HepG2 (cell line): ENCODE data around the gene ABI3BP. TPM values are rescaled to one million over a fixed set of nuclear protein-coding genes. Genes with fewer than 3 reads are reported as not detected.

ENCODE experiments used
- ATAC-seq: fragments of 200-7000 bp; cut with Tn5 transposase; 3 replicates; pipeline ENCODE4 v1.9.1; 2020; ENCODE audit warnings: mild to moderate bottlenecking, moderate library complexity
- BruUV-seq: library from RNA; stranded (reverse); fragments of 400-500 nt; replicated peaks from 2 replicates; lab custom pipeline; 2021; lab: Mats Ljungman, UMichigan
- CTCF ChIA-PET: fragments of 300-600 bp; formaldehyde crosslinking; extraction: SDS; loops from one replicate; lab custom pipeline; 2021; ENCODE audit warnings: low total read pairs, inconsistent platforms, low intra/inter-chr PET ratio; lab: Yijun Ruan, JAX
- POLR2A ChIA-PET: fragments of 350-600 bp; sonication (Branson Sonifier 250); formaldehyde crosslinking; loops from one replicate; lab custom pipeline; 2020; ENCODE audit warnings: antibody characterized with exemption, inconsistent platforms; lab: Yijun Ruan, JAX
- DNase-seq: peaks from one replicate; pipeline ENCODE4 v3.0.0-alpha.2; 2015; ENCODE audit warnings: low spot score
- FAIRE-seq: peaks from 3 replicates; lab custom pipeline; 2011; peaks lifted over from hg19 to GRCh38; lab: Jason Lieb, UNC
- H2AFZ ChIP-seq: one replicate; pipeline ENCODE4 v1.6.1; 2011; ENCODE audit warnings: low read length, inconsistent platforms
- H3K27ac ChIP-seq: fragments of 300-600 bp; 3 replicates; pipeline ENCODE4 v1.8.0; 2011; ENCODE audit warnings: mixed run types, mild to moderate bottlenecking, mixed read lengths, low read length, inconsistent platforms; ENCODE audit not compliant: insufficient read depth; ENCODE audit errors: extremely low read length
- H3K27me3 ChIP-seq, 2 experiments: fragments of 200-600 bp in 1 of 2; 2 replicates in 1 of 2; 3 replicates in 1 of 2; pipeline versions ENCODE4 v1.6.0 to v1.8.0; 2011; ENCODE audit warnings: low read length in 2 of 2, mild to moderate bottlenecking in 2 of 2, moderate library complexity in 2 of 2, inconsistent platforms in 1 of 2; ENCODE audit not compliant: insufficient read depth in 2 of 2, control insufficient read depth in 1 of 2
- H3K36me3 ChIP-seq, 2 experiments: fragments of 200-600 bp in 1 of 2; replicated peaks in 1 of 2; 2 replicates in 1 of 2; 3 replicates in 1 of 2; pipeline versions ENCODE4 v1.5.1 to v1.8.0; 2011; ENCODE audit warnings: low read length in 2 of 2, inconsistent platforms in 1 of 2; ENCODE audit not compliant: insufficient read depth in 2 of 2, control insufficient read depth in 1 of 2
- H3K4me1 ChIP-seq: 2 replicates; pipeline ENCODE4 v1.5.1; 2012; ENCODE audit warnings: low read length, inconsistent platforms; ENCODE audit not compliant: insufficient read depth
- H3K4me2 ChIP-seq: 2 replicates; pipeline ENCODE4 v1.6.0; 2011; ENCODE audit warnings: low read depth, low read length, inconsistent platforms
- H3K4me3 ChIP-seq, 3 experiments: fragments of 200-600 bp in 1 of 3; sonication (generic), shearing (Covaris generic) in 1 of 3; replicated peaks in 1 of 3; 2 replicates each; pipeline ENCODE4 v1.5.1; 2011 to 2016; ENCODE audit warnings: low read length in 3 of 3, inconsistent platforms in 2 of 3, low read depth in 2 of 3, mild to moderate bottlenecking in 2 of 3, control low read depth in 1 of 3, mixed read lengths in 1 of 3; ENCODE audit not compliant: insufficient read depth in 1 of 3
- H3K79me2 ChIP-seq: one replicate; pipeline ENCODE4 v1.6.1; 2011; ENCODE audit warnings: low read length, inconsistent platforms; ENCODE audit not compliant: insufficient read depth
- H3K9ac ChIP-seq: 2 replicates; pipeline ENCODE4 v1.6.0; 2011; ENCODE audit warnings: mild to moderate bottlenecking, low read depth, low read length, inconsistent platforms; ENCODE audit not compliant: insufficient read depth
- H3K9me3 ChIP-seq: 2 replicates; pipeline ENCODE4 v1.5.1; 2012; ENCODE audit warnings: mild to moderate bottlenecking, low read length
- H4K20me1 ChIP-seq: 2 replicates; pipeline ENCODE4 v1.6.0; 2011; ENCODE audit warnings: inconsistent platforms, mild to moderate bottlenecking, low read length, moderate library complexity; ENCODE audit not compliant: insufficient read depth
- AHR ChIP-seq: IDR thresholded peaks from 2 replicates; pipeline ENCODE4 v1.6.1; 2018; ENCODE audit warnings: missing genetic modification reagents, missing compliant biosample characterization
- CC2D1A ChIP-seq: sonication (generic); formaldehyde crosslinking; IDR thresholded peaks from 2 replicates; pipeline ENCODE4 v1.8.1; 2023; ENCODE audit warnings: mild to moderate bottlenecking, missing genetic modification reagents
- CENPBD1 ChIP-seq: sonication (generic); formaldehyde crosslinking; IDR thresholded peaks from 2 replicates; pipeline ENCODE4 v1.8.0; 2022; ENCODE audit warnings: missing genetic modification reagents, low read depth, mild to moderate bottlenecking, borderline replicate concordance
- E2F5 ChIP-seq: sonication (generic); formaldehyde crosslinking; conservative IDR thresholded peaks from 2 replicates; pipeline ENCODE4 v1.4.0; 2020; ENCODE audit warnings: missing genetic modification reagents
- FOXJ3 ChIP-seq: sonication (generic); formaldehyde crosslinking; IDR thresholded peaks from 2 replicates; pipeline ENCODE4 v1.4.0; 2020; ENCODE audit warnings: missing genetic modification reagents, mild to moderate bottlenecking, borderline replicate concordance
- KAT2B ChIP-seq: fragments of 150-350 bp; IDR thresholded peaks from 2 replicates; pipeline ENCODE4 v1.6.1; 2014; ENCODE audit warnings: low read depth, low read length, borderline replicate concordance
- MXD4 ChIP-seq: IDR thresholded peaks from 2 replicates; pipeline ENCODE4 v1.6.1; 2016; ENCODE audit warnings: mild to moderate bottlenecking, missing biosample characterization, missing genetic modification reagents
- NR2F2 ChIP-seq: IDR thresholded peaks from 2 replicates; pipeline ENCODE4 v1.6.1; 2012; ENCODE audit warnings: low read depth, inconsistent platforms, borderline replicate concordance
- SMAD9 ChIP-seq: sonication (generic); formaldehyde crosslinking; IDR thresholded peaks from 2 replicates; pipeline ENCODE4 v1.5.1; 2020; ENCODE audit warnings: mild to moderate bottlenecking, missing genetic modification reagents
- TCF12 ChIP-seq, 2 experiments: fragments of 450-650 bp in 1 of 2; sonication (generic) in 1 of 2; formaldehyde crosslinking in 1 of 2; IDR thresholded peaks; 2 replicates each; pipeline versions ENCODE4 v1.6.1 to v1.8.0; 2017 to 2022; ENCODE audit warnings: antibody characterized with exemption in 1 of 2, mild to moderate bottlenecking in 1 of 2, missing genetic modification reagents in 1 of 2, moderate library complexity in 1 of 2
- YEATS4 ChIP-seq: sonication (generic); formaldehyde crosslinking; IDR thresholded peaks from 2 replicates; pipeline ENCODE4 v1.4.0; 2020; ENCODE audit warnings: missing genetic modification reagents, borderline replicate concordance
- ZNF232 ChIP-seq: sonication (generic); formaldehyde crosslinking; IDR thresholded peaks from 2 replicates; pipeline ENCODE4 v1.4.0; 2020; ENCODE audit warnings: missing genetic modification reagents, borderline replicate concordance
- ZNF337 ChIP-seq: sonication (generic); formaldehyde crosslinking; IDR thresholded peaks from 2 replicates; pipeline ENCODE4 v1.5.1; 2020; ENCODE audit warnings: missing genetic modification reagents, low read depth, mild to moderate bottlenecking, borderline replicate concordance
- ZNF543 ChIP-seq: sonication (generic); formaldehyde crosslinking; IDR thresholded peaks from 2 replicates; pipeline ENCODE4 v1.4.0; 2020; ENCODE audit warnings: mild to moderate bottlenecking, missing genetic modification reagents
- ZNF547 ChIP-seq: sonication (generic); formaldehyde crosslinking; IDR thresholded peaks from 2 replicates; pipeline ENCODE4 v1.5.1; 2020; ENCODE audit warnings: mild to moderate bottlenecking, missing genetic modification reagents
- ZNF652 ChIP-seq: IDR thresholded peaks from 2 replicates; pipeline ENCODE4 v1.6.1; 2016; ENCODE audit warnings: low read depth, borderline replicate concordance
- ZNF746 ChIP-seq: sonication (generic); formaldehyde crosslinking; IDR thresholded peaks from 2 replicates; pipeline ENCODE4 v1.8.0; 2022; ENCODE audit warnings: mild to moderate bottlenecking, missing genetic modification reagents
- WGBS: methylation state at CpG from one replicate; pipeline ENCODE4 v1.1.6; 2017; ENCODE audit warnings: low lambda C conversion rate; 5-methylcytosine and 5-hydroxymethylcytosine counted together
- in situ Hi-C: cut with HindIII; loops from 2 replicates; pipeline ENCODE4 v1.10.0; 2017; ENCODE audit warnings: low pct_unique_long_range_greater_than_20kb; ENCODE audit not compliant: extremely low pct_ligation_motif_present
- intact Hi-C: fragments of 100-400 bp; cut with micrococcal nuclease; formaldehyde crosslinking; loops from one replicate; pipeline ENCODE4 v1.10.0; 2022; ENCODE audit not compliant: unreplicated experiment
- polyA plus RNA-seq, 8 experiments: library from polyadenylated mRNA; depleted of rRNA in 3 of 8; stranded (reverse) in 7 of 8; unstranded in 1 of 8; fragments of >200 nt; fragmentation: Illumina TruSeq in 4 of 8; extraction: Trizol in 4 of 8; gene quantifications; 2 replicates each; pipeline versions ENCODE4 v1.2.1 to v1.2.3, GENCODE V29; 2011 to 2016; ENCODE audit warnings: low read depth in 4 of 8, missing spikeins in 1 of 8, mixed read lengths in 1 of 8; ENCODE audit not compliant: insufficient read depth in 1 of 8
- total RNA-seq, 5 experiments: library from RNA; depleted of rRNA; stranded (reverse); fragments of >200 nt; fragmentation: Illumina TruSeq; extraction: Trizol; gene quantifications; 2 replicates each; pipeline ENCODE4 v1.2.3, GENCODE V29; 2016; ENCODE audit warnings: low read depth in 1 of 5
- TF ChIP-seq, protein P1 (sequence below): sonication (generic); formaldehyde crosslinking; conservative IDR thresholded peaks from 2 replicates; pipeline ENCODE4 v1.8.0; 2022; ENCODE audit warnings: mild to moderate bottlenecking, moderate library complexity, missing genetic modification reagents
- TF ChIP-seq, protein P2 (sequence below): sonication (generic); formaldehyde crosslinking; IDR thresholded peaks from 2 replicates; pipeline ENCODE4 v1.5.0; 2020; ENCODE audit warnings: mild to moderate bottlenecking, missing genetic modification reagents
- TF ChIP-seq, protein P3 (sequence below): sonication (generic); formaldehyde crosslinking; IDR thresholded peaks from 2 replicates; pipeline ENCODE4 v1.4.0; 2020; ENCODE audit warnings: mild to moderate bottlenecking, low read depth, missing genetic modification reagents

The ABI3BP gene
- total and polyA plus RNA-seq, 2 of the 13 experiments (the other 11 are each of a cell fraction or from before 2014, with no cell fraction given) = not detected

DNA sequence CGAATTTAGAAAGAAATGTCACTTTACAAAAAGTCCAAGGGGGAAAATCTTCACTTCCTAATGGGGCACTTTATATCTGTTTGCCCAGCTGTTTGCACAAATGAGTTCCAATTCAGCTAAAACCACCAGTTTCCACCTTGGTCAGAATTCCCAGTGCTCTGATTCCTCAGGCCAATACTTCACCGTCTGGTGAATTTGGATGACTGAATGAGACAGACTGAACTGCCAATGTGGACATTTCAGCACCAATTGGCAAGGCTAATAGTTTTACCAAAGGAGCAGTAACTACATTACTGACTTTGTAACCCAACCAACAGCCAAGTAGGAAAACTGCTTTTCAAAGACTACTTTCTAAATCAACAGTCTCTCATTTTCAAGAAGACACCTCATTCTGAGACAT is 51.8 kb downstream of the ABI3BP start:
- Histone ChIP-seq H3K27ac (no peak overlapping the region), H3K4me2 (no peak overlapping the region), H2AFZ (no peak overlapping the region), H3K79me2 (no peaks in the 10 kb centered on the region), H3K27me3 (no peaks in the 10 kb centered on the region; a peak in 1 of 5 replicates), H3K36me3 (no peaks in the 10 kb centered on the region), H4K20me1 (no peaks in the 10 kb centered on the region), H3K4me3 (no peak overlapping the region), H3K4me1 (no peaks in the 10 kb centered on the region), H3K9me3 (no peaks in the 10 kb centered on the region), H3K9ac (no peak overlapping the region)
- no peak for DNase-seq
- TF ChIP-seq ZNF232 (CRISPR knock-in tag) (no peak), ZNF652 (no peak), NR2F2 (no peak), MXD4 (no peak), CENPBD1 (CRISPR knock-in tag) (no peak), ZNF746 (CRISPR knock-in tag) (no peak), FOXJ3 (no peak), E2F5 (CRISPR knock-in tag) (no peak), CC2D1A (CRISPR knock-in tag) (no peak), SMAD9 (CRISPR knock-in tag) (no peak), ZNF543 (CRISPR knock-in tag) (no peak), ZNF547 (CRISPR knock-in tag) (no peak), KAT2B (no peak), ZNF337 (CRISPR knock-in tag) (no peak), YEATS4 (CRISPR knock-in tag) (no peak), TCF12 (IDR thresholded peaks at IDR 0.05) (no peak), TCF12 (CRISPR knock-in tag; IDR thresholded peaks at IDR 0.05) (no peak), AHR (no peak)
- TF ChIP-seq, protein P1, sequence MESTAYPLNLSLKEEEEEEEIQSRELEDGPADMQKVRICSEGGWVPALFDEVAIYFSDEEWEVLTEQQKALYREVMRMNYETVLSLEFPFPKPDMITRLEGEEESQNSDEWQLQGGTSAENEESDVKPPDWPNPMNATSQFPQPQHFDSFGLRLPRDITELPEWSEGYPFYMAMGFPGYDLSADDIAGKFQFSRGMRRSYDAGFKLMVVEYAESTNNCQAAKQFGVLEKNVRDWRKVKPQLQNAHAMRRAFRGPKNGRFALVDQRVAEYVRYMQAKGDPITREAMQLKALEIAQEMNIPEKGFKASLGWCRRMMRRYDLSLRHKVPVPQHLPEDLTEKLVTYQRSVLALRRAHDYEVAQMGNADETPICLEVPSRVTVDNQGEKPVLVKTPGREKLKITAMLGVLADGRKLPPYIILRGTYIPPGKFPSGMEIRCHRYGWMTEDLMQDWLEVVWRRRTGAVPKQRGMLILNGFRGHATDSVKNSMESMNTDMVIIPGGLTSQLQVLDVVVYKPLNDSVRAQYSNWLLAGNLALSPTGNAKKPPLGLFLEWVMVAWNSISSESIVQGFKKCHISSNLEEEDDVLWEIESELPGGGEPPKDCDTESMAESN (CRISPR knock-in tag) = no peak
- TF ChIP-seq, protein P2, sequence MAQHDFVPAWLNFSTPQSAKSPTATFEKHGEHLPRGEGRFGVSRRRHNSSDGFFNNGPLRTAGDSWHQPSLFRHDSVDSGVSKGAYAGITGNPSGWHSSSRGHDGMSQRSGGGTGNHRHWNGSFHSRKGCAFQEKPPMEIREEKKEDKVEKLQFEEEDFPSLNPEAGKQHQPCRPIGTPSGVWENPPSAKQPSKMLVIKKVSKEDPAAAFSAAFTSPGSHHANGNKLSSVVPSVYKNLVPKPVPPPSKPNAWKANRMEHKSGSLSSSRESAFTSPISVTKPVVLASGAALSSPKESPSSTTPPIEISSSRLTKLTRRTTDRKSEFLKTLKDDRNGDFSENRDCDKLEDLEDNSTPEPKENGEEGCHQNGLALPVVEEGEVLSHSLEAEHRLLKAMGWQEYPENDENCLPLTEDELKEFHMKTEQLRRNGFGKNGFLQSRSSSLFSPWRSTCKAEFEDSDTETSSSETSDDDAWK (CRISPR knock-in tag) = no peak
- TF ChIP-seq, protein P3, sequence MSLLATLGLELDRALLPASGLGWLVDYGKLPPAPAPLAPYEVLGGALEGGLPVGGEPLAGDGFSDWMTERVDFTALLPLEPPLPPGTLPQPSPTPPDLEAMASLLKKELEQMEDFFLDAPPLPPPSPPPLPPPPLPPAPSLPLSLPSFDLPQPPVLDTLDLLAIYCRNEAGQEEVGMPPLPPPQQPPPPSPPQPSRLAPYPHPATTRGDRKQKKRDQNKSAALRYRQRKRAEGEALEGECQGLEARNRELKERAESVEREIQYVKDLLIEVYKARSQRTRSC (CRISPR knock-in tag) = no peak
- ChIA-PET POLR2A (no interaction called here), CTCF (no interaction called here)
- FAIRE-seq = no peak
- no TSS peak for BruUV-seq
- intact Hi-C loops = no loop called here
- WGBS = 0% methylated on average over 2 of the region's 2 CpGs
- in situ Hi-C loops = no loop called here
- ATAC-seq = no peak
